ENCODE data around the gene PKIB. TPM values are rescaled to one million over a fixed set of nuclear protein-coding genes. Genes with fewer than 3 reads are reported as not detected.

The PKIB gene
- total and polyA plus RNA-seq, 3 donors from 2014 or later, result 1.4 to 5.0 (median 3.3) TPM

DNA sequence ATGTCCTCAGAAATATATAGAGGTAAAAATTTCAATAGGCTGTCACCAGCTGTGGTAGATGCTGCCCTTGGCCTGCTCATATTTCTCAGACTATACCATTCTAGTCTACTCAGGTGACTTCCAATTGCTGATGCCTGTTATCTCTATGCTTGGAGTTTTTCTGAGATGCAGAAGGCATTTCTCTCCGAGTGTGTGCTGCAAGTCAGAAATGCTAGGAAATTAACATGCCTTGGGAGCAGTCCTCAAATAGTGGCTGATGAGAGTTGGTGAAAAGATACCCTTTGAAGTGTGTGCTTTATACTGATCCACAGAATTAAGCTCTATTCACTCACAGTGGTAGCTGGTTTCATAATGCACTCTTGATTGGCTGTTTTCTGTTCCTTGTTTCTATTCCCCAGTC, 43.2 kb upstream of the PKIB start:
- no peaks in the 10 kb centered on the region for H3K4me1 ChIP-seq
- H3K36me3 ChIP-seq (ENCODE audit: low read depth, missing control alignments), result no peaks in the 10 kb centered on the region
- WGBS, 2 donors, result 63 to 87% methylated on average over 1 of the region's 1 CpG
- intact Hi-C loops (cut with DNase I; ENCODE audit: low total_unique reads), result no loop called here
- H3K27ac ChIP-seq, result no peak overlapping the region
- no peak for DNase-seq
- H3K27me3 ChIP-seq, result no peaks in the 10 kb centered on the region
- H3K4me3 ChIP-seq, result no peak overlapping the region
- TF ChIP-seq POLR2A (IDR thresholded peaks at IDR 0.05), result no peak
- TF ChIP-seq, protein P1, sequence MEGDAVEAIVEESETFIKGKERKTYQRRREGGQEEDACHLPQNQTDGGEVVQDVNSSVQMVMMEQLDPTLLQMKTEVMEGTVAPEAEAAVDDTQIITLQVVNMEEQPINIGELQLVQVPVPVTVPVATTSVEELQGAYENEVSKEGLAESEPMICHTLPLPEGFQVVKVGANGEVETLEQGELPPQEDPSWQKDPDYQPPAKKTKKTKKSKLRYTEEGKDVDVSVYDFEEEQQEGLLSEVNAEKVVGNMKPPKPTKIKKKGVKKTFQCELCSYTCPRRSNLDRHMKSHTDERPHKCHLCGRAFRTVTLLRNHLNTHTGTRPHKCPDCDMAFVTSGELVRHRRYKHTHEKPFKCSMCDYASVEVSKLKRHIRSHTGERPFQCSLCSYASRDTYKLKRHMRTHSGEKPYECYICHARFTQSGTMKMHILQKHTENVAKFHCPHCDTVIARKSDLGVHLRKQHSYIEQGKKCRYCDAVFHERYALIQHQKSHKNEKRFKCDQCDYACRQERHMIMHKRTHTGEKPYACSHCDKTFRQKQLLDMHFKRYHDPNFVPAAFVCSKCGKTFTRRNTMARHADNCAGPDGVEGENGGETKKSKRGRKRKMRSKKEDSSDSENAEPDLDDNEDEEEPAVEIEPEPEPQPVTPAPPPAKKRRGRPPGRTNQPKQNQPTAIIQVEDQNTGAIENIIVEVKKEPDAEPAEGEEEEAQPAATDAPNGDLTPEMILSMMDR (IDR thresholded peaks at IDR 0.05), result no peak
- H3K9me3 ChIP-seq, result no peaks in the 10 kb centered on the region

DNA sequence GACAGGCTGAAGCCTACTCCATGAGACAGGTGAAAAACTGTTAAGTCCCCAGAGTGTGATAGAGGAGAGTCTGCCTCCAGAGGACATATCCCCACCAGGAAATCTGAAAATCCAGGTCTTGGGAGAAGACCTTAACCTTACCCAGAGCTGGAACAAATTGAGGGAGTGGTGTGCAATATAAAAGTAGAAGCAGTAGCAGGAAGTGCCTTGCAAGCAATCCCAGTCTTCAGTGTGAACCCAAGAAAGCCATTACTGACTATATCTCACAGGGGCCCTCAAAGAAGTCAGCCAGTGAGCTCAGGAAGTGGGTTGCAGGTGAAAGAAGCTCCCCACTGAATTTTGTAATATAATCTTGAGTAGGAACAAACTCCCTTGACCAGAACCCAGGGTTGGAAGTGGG, 41.9 kb upstream of the PKIB start:
- intact Hi-C loops (cut with DNase I; ENCODE audit: low total_unique reads), result no loop called here
- TF ChIP-seq, protein P1 (IDR thresholded peaks at IDR 0.05), result no peak
- TF ChIP-seq POLR2A (IDR thresholded peaks at IDR 0.05), result no peak
- no peak overlapping the region for H3K27ac ChIP-seq

DNA sequence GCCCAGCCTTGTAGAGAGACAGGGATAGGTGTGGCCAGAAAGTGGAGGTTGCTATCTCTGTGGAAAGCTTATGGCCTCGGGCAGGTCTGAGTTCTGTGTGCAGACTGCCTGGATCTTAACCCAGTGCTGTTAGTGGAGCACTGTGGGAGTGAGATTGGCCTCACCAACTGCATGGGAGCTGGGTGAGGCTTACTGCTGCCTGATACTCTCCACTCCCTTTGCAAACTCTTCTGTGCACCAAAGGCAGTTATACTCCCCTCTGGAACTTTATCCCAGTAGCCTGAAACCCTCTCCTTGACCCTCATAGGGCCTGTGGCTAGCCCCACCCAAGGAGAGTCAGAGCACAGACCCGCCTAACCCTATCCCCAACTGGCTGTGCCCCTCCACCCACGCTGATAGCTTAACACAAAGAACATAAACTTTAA, 41.4 kb upstream of the PKIB start:
- Histone ChIP-seq H3K4me3 (no peak overlapping the region), H3K27me3 (no peaks in the 10 kb centered on the region), H3K36me3 (ENCODE audit: low read depth, missing control alignments) (no peaks in the 10 kb centered on the region), H3K4me1 (no peaks in the 10 kb centered on the region), H3K9me3 (no peaks in the 10 kb centered on the region), H3K27ac (no peak overlapping the region)
- DNase-seq, result no peak
- 57 to 74% methylated on average over 3 of the region's 3 CpGs for WGBS, 2 donors
- intact Hi-C loops (cut with DNase I; ENCODE audit: low total_unique reads), result no loop called here
- no peak for TF ChIP-seq POLR2A (IDR thresholded peaks at IDR 0.05)
- TF ChIP-seq, protein P1 (IDR thresholded peaks at IDR 0.05), result no peak

More for the DNA sequence above, 41.9 kb upstream of the PKIB start:
- Histone ChIP-seq H3K4me3 (no peak overlapping the region), H3K36me3 (ENCODE audit: low read depth, missing control alignments) (no peaks in the 10 kb centered on the region), H3K27me3 (no peaks in the 10 kb centered on the region), H3K9me3 (no peaks in the 10 kb centered on the region), H3K4me1 (no peaks in the 10 kb centered on the region)
- DNase-seq, result no peak

DNA sequence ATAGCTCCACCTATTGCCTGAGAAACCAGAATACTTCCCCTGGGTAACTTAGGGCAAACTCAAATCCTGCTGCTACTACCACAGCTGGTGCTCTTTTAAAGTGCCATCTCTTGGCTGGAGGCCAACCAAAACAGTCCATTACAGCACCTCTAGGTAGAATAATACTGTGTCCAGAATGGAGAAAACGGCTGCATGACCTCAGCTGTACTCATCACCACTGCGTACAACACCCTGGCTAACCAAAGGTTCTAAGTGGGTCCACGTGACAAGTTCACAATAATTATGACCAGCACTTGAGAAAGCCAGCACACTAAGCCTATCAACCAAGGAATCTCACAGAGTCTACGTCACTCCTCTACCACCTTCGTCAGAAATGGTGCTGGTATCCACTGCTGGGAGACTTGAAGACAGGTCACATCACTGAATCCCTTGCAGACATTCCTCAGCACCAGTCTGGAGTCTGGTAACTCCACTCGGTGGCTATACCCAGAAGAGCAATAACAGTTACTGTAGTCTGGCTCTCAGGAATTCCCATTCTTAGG, 40.9 kb upstream of the PKIB start:
- no peak for DNase-seq
- H3K36me3 ChIP-seq (ENCODE audit: low read depth, missing control alignments), result no peaks in the 10 kb centered on the region
- TF ChIP-seq, protein P1 (IDR thresholded peaks at IDR 0.05), result no peak
- no peak for TF ChIP-seq POLR2A (IDR thresholded peaks at IDR 0.05)
- no peaks in the 10 kb centered on the region for H3K27me3 ChIP-seq
- no peak overlapping the region for H3K27ac ChIP-seq
- intact Hi-C loops (cut with DNase I; ENCODE audit: low total_unique reads), result no loop called here
- no peaks in the 10 kb centered on the region for H3K4me1 ChIP-seq
- 83 to 89% methylated on average over 6 of the region's 6 CpGs for WGBS, 2 donors
- no peak overlapping the region for H3K4me3 ChIP-seq
- H3K9me3 ChIP-seq, result no peaks in the 10 kb centered on the region

DNA sequence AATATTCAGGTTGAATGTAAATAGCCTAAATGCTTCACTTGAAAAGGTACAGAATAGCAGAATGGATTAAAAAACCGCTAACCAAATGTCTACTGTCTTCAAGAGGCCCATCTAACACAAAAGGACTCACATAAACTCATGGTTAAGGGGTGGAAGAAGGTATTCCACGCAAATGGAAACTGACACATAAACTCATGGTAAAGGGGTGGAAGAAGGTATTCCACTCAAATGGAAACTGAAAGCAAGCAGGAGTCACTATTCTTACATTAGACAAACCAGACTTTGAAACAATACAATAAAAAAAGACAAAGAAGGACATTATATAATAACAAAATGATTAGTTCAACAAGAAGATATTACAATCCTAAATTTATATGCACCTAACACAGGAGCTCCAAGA, 38.3 kb upstream of the PKIB start:
- Histone ChIP-seq H3K27me3 (no peaks in the 10 kb centered on the region), H3K9me3 (no peaks in the 10 kb centered on the region), H3K27ac (no peak overlapping the region), H3K4me3 (no peak overlapping the region), H3K4me1 (no peaks in the 10 kb centered on the region), H3K36me3 (ENCODE audit: low read depth, missing control alignments) (no peaks in the 10 kb centered on the region)
- no peak for TF ChIP-seq POLR2A (IDR thresholded peaks at IDR 0.05)
- TF ChIP-seq, protein P1 (IDR thresholded peaks at IDR 0.05), result no peak
- 52 to 84% methylated on average over 2 of the region's 2 CpGs for WGBS, 2 donors
- intact Hi-C loops (cut with DNase I; ENCODE audit: low total_unique reads), result no loop called here
- DNase-seq, result no peak

Measured in testis (tissue), 3 donors.